HEK293 (cell line): ENCODE data around the gene WWOX.

Experiments
- CTCF ChIA-PET: fragments of 350-600 bp; formaldehyde crosslinking; extraction: SDS; loops from one replicate; lab custom pipeline; 2021; ENCODE audit warnings: antibody characterized with exemption; lab: Yijun Ruan, JAX
- POLR2A ChIA-PET: fragments of 300-600 bp; formaldehyde crosslinking; extraction: SDS; loops from one replicate; lab custom pipeline; 2020; ENCODE audit warnings: antibody characterized with exemption, inconsistent platforms; lab: Yijun Ruan, JAX
- H3K27ac ChIP-seq: fragments of 200-500 bp; sonication (Bioruptor generic); 2 replicates; pipeline ENCODE4 v1.5.1; 2014; ENCODE audit warnings: low read depth, low read length, control low read depth, inconsistent platforms; ENCODE audit errors: extremely low read depth
- H3K36me3 ChIP-seq, 2 experiments: fragments of 200-500 bp in 1 of 2; sonication (Bioruptor generic) in 1 of 2; 1 replicate in 1 of 2; 2 replicates in 1 of 2; pipeline ENCODE4 v1.5.1; 2014 to 2017; ENCODE audit warnings: inconsistent platforms in 2 of 2, low read length in 2 of 2; ENCODE audit not compliant: control insufficient read depth in 2 of 2, insufficient read depth in 1 of 2
- H3K4me1 ChIP-seq: fragments of 200-500 bp; sonication (Bioruptor generic); 2 replicates; pipeline ENCODE4 v1.5.1; 2014; ENCODE audit warnings: mild to moderate bottlenecking, low read length, inconsistent platforms; ENCODE audit not compliant: control insufficient read depth, insufficient read depth
- H3K4me3 ChIP-seq: 2 replicates; pipeline ENCODE4 v1.5.1; 2011; ENCODE audit warnings: low read depth, mild to moderate bottlenecking, control low read depth, low read length, moderate library complexity
- H3K9me3 ChIP-seq: fragments of 200-500 bp; sonication (Bioruptor generic); 2 replicates; pipeline ENCODE4 v1.5.1; 2014; ENCODE audit warnings: low read depth, low read length, inconsistent platforms; ENCODE audit not compliant: control insufficient read depth, insufficient read depth
- GFI1B ChIP-seq: fragments of 450-650 bp; formaldehyde crosslinking; IDR thresholded peaks from 2 replicates; pipeline ENCODE4 v1.5.1; 2016; ENCODE audit warnings: missing biosample characterization, missing genetic modification characterization
- GLIS1 ChIP-seq: fragments of 450-650 bp; formaldehyde crosslinking; IDR thresholded peaks from 2 replicates; pipeline ENCODE4 v1.5.1; 2016; ENCODE audit warnings: missing biosample characterization, missing genetic modification characterization
- GLIS2 ChIP-seq: fragments of 450-650 bp; formaldehyde crosslinking; IDR thresholded peaks from 2 replicates; pipeline ENCODE4 v1.5.1; 2016; ENCODE audit warnings: missing biosample characterization, missing genetic modification characterization
- PRDM1 ChIP-seq: fragments of 450-650 bp; formaldehyde crosslinking; IDR thresholded peaks from 2 replicates; pipeline ENCODE4; 2016; ENCODE audit warnings: missing biosample characterization, missing genetic modification characterization
- PRDM4 ChIP-seq: fragments of 450-650 bp; formaldehyde crosslinking; IDR thresholded peaks from 2 replicates; pipeline ENCODE4 v1.5.1; 2017; ENCODE audit warnings: missing biosample characterization, missing genetic modification characterization
- SP2 ChIP-seq: fragments of 450-650 bp; formaldehyde crosslinking; IDR thresholded peaks from 2 replicates; pipeline ENCODE4 v1.5.1; 2016; ENCODE audit warnings: missing biosample characterization, missing genetic modification characterization
- TCF7L2 ChIP-seq: IDR thresholded peaks from 2 replicates; pipeline ENCODE4 v1.6.1; 2011; ENCODE audit warnings: low read depth, mild to moderate bottlenecking, inconsistent platforms, low read length, moderate library complexity, borderline replicate concordance
- TRIM28 ChIP-seq: IDR thresholded peaks from 2 replicates; pipeline ENCODE4 v1.6.1; 2011; ENCODE audit warnings: low read length, control low read depth, borderline replicate concordance
- ZBTB17 ChIP-seq: fragments of 450-650 bp; formaldehyde crosslinking; IDR thresholded peaks from 2 replicates; pipeline ENCODE4 v1.5.1; 2016; ENCODE audit warnings: missing biosample characterization, missing genetic modification characterization
- ZBTB20 ChIP-seq: fragments of 450-650 bp; formaldehyde crosslinking; IDR thresholded peaks from 2 replicates; pipeline ENCODE4 v1.5.1; 2016; ENCODE audit warnings: missing biosample characterization, missing genetic modification characterization
- ZBTB48 ChIP-seq: fragments of 450-650 bp; formaldehyde crosslinking; IDR thresholded peaks from 2 replicates; pipeline ENCODE4 v1.5.1; 2016; ENCODE audit warnings: missing biosample characterization, missing genetic modification characterization
- ZNF140 ChIP-seq: fragments of 450-650 bp; formaldehyde crosslinking; IDR thresholded peaks from 2 replicates; pipeline ENCODE4 v1.5.1; 2016; ENCODE audit warnings: missing biosample characterization, missing genetic modification characterization
- ZNF292 ChIP-seq: fragments of 450-650 bp; formaldehyde crosslinking; IDR thresholded peaks from 2 replicates; pipeline ENCODE4 v1.5.1; 2016; ENCODE audit warnings: low read depth, missing biosample characterization, missing genetic modification characterization, borderline replicate concordance
- ZNF311 ChIP-seq: fragments of 450-650 bp; formaldehyde crosslinking; IDR thresholded peaks from 2 replicates; pipeline ENCODE4 v1.5.1; 2017; ENCODE audit warnings: missing biosample characterization, missing genetic modification characterization, borderline replicate concordance
- ZNF335 ChIP-seq: fragments of 450-650 bp; formaldehyde crosslinking; conservative IDR thresholded peaks from 2 replicates; pipeline ENCODE4 v1.5.1; 2016; ENCODE audit warnings: missing biosample characterization, missing genetic modification characterization
- ZNF354C ChIP-seq: fragments of 450-650 bp; formaldehyde crosslinking; IDR thresholded peaks from 2 replicates; pipeline ENCODE4 v1.5.1; 2016; ENCODE audit warnings: missing biosample characterization, missing genetic modification characterization, low read depth, borderline replicate concordance
- ZNF366 ChIP-seq: fragments of 450-650 bp; formaldehyde crosslinking; conservative IDR thresholded peaks from 2 replicates; pipeline ENCODE4 v1.5.1; 2016; ENCODE audit warnings: missing biosample characterization, missing genetic modification characterization
- ZNF426 ChIP-seq: fragments of 450-650 bp; formaldehyde crosslinking; IDR thresholded peaks from 2 replicates; pipeline ENCODE4 v1.5.1; 2017; ENCODE audit warnings: missing biosample characterization, missing genetic modification characterization, mild to moderate bottlenecking, inconsistent platforms, moderate library complexity
- ZNF513 ChIP-seq: fragments of 450-650 bp; IDR thresholded peaks from 2 replicates; pipeline ENCODE4 v1.5.1; 2018; ENCODE audit warnings: missing biosample characterization, missing genetic modification characterization
- ZNF521 ChIP-seq: fragments of 450-650 bp; formaldehyde crosslinking; IDR thresholded peaks from 2 replicates; pipeline ENCODE4 v1.5.1; 2017; ENCODE audit warnings: missing biosample characterization, mild to moderate bottlenecking, missing genetic modification characterization
- ZNF561 ChIP-seq: fragments of 450-650 bp; IDR thresholded peaks from 2 replicates; pipeline ENCODE4 v1.5.1; 2018; ENCODE audit warnings: missing biosample characterization, missing genetic modification characterization, borderline replicate concordance
- ZNF623 ChIP-seq: fragments of 450-650 bp; formaldehyde crosslinking; IDR thresholded peaks from 2 replicates; pipeline ENCODE4 v1.5.1; 2016; ENCODE audit warnings: missing biosample characterization, missing genetic modification characterization
- ZNF660 ChIP-seq: fragments of 450-650 bp; IDR thresholded peaks from 2 replicates; pipeline ENCODE4 v1.5.1; 2018; ENCODE audit warnings: missing biosample characterization, mild to moderate bottlenecking, missing genetic modification characterization
- ZNF791 ChIP-seq: fragments of 450-650 bp; formaldehyde crosslinking; IDR thresholded peaks from 2 replicates; pipeline ENCODE4 v1.5.1; 2016; ENCODE audit warnings: missing biosample characterization, missing genetic modification characterization
- ZNF792 ChIP-seq: fragments of 450-650 bp; formaldehyde crosslinking; IDR thresholded peaks from 2 replicates; pipeline ENCODE4 v1.5.1; 2016; ENCODE audit warnings: missing biosample characterization, missing genetic modification characterization
- ZNF837 ChIP-seq: fragments of 450-650 bp; formaldehyde crosslinking; IDR thresholded peaks from 2 replicates; pipeline ENCODE4 v1.5.1; 2016; ENCODE audit warnings: missing biosample characterization, missing genetic modification characterization
- ZSCAN30 ChIP-seq: fragments of 450-650 bp; IDR thresholded peaks from 2 replicates; pipeline ENCODE4 v1.5.1; 2018; ENCODE audit warnings: missing biosample characterization, mild to moderate bottlenecking, missing genetic modification characterization, moderate library complexity
- TF ChIP-seq, protein P1 (sequence below): fragments of 450-650 bp; formaldehyde crosslinking; IDR thresholded peaks from 2 replicates; pipeline ENCODE4 v1.5.1; 2017; ENCODE audit warnings: missing biosample characterization, missing genetic modification characterization
- TF ChIP-seq, protein P2 (sequence below): fragments of 450-650 bp; formaldehyde crosslinking; IDR thresholded peaks from 2 replicates; pipeline ENCODE4 v1.5.1; 2016; ENCODE audit warnings: missing biosample characterization, missing genetic modification characterization, low read depth

The WWOX gene

GRCh38 chr16:78290395-78290794 is 190.9 kb downstream of the WWOX start:
- 0 out of 2 replicates have a peak overlapping the region, but pooled peaks have one; percentile 26 for H3K27ac ChIP-seq
- no peak overlapping the region for H3K4me3 ChIP-seq
- TF ChIP-seq ZBTB48, result peak; percentile 67
- no peak for TF ChIP-seq ZNF311 (tag by site-specific recombination)
- TF ChIP-seq ZBTB17 (tag by site-specific recombination), result peak; percentile 27; the same call in 1 of the 2 replicates
- TF ChIP-seq ZNF561 (tag by site-specific recombination), result 0 out of 2 replicates have a peak, but pooled peaks have one; percentile 1
- TF ChIP-seq, protein P1, sequence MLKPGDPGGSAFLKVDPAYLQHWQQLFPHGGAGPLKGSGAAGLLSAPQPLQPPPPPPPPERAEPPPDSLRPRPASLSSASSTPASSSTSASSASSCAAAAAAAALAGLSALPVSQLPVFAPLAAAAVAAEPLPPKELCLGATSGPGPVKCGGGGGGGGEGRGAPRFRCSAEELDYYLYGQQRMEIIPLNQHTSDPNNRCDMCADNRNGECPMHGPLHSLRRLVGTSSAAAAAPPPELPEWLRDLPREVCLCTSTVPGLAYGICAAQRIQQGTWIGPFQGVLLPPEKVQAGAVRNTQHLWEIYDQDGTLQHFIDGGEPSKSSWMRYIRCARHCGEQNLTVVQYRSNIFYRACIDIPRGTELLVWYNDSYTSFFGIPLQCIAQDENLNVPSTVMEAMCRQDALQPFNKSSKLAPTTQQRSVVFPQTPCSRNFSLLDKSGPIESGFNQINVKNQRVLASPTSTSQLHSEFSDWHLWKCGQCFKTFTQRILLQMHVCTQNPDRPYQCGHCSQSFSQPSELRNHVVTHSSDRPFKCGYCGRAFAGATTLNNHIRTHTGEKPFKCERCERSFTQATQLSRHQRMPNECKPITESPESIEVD (tag by site-specific recombination), result peak; percentile 86
- TF ChIP-seq ZBTB20 (tag by site-specific recombination), result peak; percentile 16; the same call in 1 of the 2 replicates
- no peak for TF ChIP-seq SP2 (tag by site-specific recombination)
- TF ChIP-seq, all 188 proteins: peak for 5
- CTCF ChIA-PET, result interaction anchor here (0.6 to 1.1 kb wide), 2 partner anchors 12 to 55 kb away, joined by 3 read pairs; no protein-coding TSS in a partner anchor
- POLR2A ChIA-PET, result no interaction called here
- no peaks in the 10 kb centered on the region for H3K36me3 ChIP-seq
- no peaks in the 10 kb centered on the region for H3K9me3 ChIP-seq
- H3K4me1 ChIP-seq, result peaks cover 23% of the 10 kb centered on the region

- H3K9me3 ChIP-seq, result no peaks in the 10 kb centered on the region
- no peaks in the 10 kb centered on the region for H3K36me3 ChIP-seq
- POLR2A ChIA-PET, result no interaction called here
- no peak overlapping the region for H3K27ac ChIP-seq
- CTCF ChIA-PET, result interaction anchor here (0.6 to 1.1 kb wide), 2 partner anchors 11 to 56 kb away, joined by 3 read pairs; no protein-coding TSS in a partner anchor
- peaks cover 23% of the 10 kb centered on the region for H3K4me1 ChIP-seq
- H3K4me3 ChIP-seq, result no peak overlapping the region
- no peak for TF ChIP-seq ZNF521 (tag by site-specific recombination)
- no peak for TF ChIP-seq ZNF513 (tag by site-specific recombination)
- no peak for TF ChIP-seq ZNF292 (tag by site-specific recombination)
- TF ChIP-seq ZNF426 (tag by site-specific recombination), result no peak
- no peak for TF ChIP-seq ZNF623 (tag by site-specific recombination)
- no peak for TF ChIP-seq ZNF792 (tag by site-specific recombination)
- TF ChIP-seq ZNF140, result no peak
- no peak for TF ChIP-seq ZSCAN30 (tag by site-specific recombination)
- TF ChIP-seq ZNF335, result peak; percentile 33; the same call in 1 of the 2 replicates
- no peak for TF ChIP-seq PRDM1 (tag by site-specific recombination)
- TF ChIP-seq ZBTB17 (tag by site-specific recombination), result no peak
- TF ChIP-seq PRDM4 (tag by site-specific recombination), result peak; percentile 12; the same call in 1 of the 2 replicates
- no peak for TF ChIP-seq ZNF791 (tag by site-specific recombination)
- TF ChIP-seq, protein P2, sequence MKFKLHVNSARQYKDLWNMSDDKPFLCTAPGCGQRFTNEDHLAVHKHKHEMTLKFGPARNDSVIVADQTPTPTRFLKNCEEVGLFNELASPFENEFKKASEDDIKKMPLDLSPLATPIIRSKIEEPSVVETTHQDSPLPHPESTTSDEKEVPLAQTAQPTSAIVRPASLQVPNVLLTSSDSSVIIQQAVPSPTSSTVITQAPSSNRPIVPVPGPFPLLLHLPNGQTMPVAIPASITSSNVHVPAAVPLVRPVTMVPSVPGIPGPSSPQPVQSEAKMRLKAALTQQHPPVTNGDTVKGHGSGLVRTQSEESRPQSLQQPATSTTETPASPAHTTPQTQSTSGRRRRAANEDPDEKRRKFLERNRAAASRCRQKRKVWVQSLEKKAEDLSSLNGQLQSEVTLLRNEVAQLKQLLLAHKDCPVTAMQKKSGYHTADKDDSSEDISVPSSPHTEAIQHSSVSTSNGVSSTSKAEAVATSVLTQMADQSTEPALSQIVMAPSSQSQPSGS, result no peak
- TF ChIP-seq ZNF366 (tag by site-specific recombination), result peak; percentile 51; the same call in 1 of the 2 replicates
- no peak for TF ChIP-seq ZNF354C (tag by site-specific recombination)
- TF ChIP-seq TRIM28, result no peak
- no peak for TF ChIP-seq GFI1B (tag by site-specific recombination)
- TF ChIP-seq ZNF660 (tag by site-specific recombination), result no peak
- no peak for TF ChIP-seq GLIS1
- TF ChIP-seq ZNF837, result no peak
- TF ChIP-seq GLIS2 (tag by site-specific recombination), result no peak
- no peak for TF ChIP-seq TCF7L2
Measured at GRCh38 chr16:78290872-78291591, 191.6 kb downstream of the WWOX start.
